ENCODE results near the gene GTF2A2.

Gene GTF2A2

DNA sequence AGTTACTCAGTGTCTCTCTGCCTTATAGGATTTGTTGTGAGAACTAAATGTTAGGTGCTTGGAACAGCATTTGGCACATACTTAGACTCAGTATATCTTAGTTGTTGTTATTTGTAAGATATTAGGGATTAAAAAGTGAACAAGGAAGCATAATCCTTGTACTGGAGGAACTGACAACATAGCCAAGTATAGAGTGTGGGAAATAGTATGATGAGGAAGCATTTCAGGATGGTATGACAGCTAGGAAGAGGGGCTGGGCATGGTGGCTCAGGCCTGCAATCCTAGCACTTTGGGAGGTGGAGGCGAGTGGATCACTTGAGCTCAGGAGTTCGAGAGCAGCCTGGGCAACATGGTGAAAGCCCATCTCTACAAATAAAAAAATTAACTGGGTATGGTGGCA, 62.3 kb downstream of the GTF2A2 start:
- TF ChIP-seq, protein P1, sequence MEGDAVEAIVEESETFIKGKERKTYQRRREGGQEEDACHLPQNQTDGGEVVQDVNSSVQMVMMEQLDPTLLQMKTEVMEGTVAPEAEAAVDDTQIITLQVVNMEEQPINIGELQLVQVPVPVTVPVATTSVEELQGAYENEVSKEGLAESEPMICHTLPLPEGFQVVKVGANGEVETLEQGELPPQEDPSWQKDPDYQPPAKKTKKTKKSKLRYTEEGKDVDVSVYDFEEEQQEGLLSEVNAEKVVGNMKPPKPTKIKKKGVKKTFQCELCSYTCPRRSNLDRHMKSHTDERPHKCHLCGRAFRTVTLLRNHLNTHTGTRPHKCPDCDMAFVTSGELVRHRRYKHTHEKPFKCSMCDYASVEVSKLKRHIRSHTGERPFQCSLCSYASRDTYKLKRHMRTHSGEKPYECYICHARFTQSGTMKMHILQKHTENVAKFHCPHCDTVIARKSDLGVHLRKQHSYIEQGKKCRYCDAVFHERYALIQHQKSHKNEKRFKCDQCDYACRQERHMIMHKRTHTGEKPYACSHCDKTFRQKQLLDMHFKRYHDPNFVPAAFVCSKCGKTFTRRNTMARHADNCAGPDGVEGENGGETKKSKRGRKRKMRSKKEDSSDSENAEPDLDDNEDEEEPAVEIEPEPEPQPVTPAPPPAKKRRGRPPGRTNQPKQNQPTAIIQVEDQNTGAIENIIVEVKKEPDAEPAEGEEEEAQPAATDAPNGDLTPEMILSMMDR (IDR thresholded peaks at IDR 0.05; ENCODE audit: extremely low read depth, insufficient read depth, missing control alignments): no peak
- in situ Hi-C loops (cut with MboI; ENCODE audit: low pct_unique_long_range_greater_than_20kb, low sequenced_read_pairs, unreplicated experiment): no loop called here
- no peak for DNase-seq (ENCODE audit: low spot score)

DNA sequence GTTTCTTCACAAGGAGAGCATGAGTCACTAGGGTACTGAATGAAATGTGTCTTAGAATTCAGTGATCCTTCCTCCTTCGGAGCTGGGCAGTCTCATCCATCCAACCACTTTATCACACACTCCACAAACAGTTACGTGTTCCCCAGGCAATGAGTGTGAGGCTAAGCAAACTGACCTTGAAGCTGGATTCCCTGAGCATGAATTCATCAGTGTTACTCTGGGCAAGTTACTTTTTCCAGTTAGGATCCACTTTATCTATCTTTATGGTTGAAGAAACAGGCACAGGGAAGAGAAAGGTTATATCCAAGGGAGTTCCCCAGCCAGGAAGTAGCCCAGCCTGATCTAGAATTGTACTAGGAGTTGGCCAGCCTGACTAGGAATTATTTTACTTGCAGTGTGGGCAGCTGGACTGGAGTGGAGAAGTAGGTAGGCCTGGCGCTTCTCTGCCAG, 62.8 kb downstream of the GTF2A2 start:
- in situ Hi-C loops (cut with MboI; ENCODE audit: low pct_unique_long_range_greater_than_20kb, low sequenced_read_pairs, unreplicated experiment): no loop called here
- TF ChIP-seq, protein P1 (IDR thresholded peaks at IDR 0.05; ENCODE audit: extremely low read depth, insufficient read depth, missing control alignments): no peak
- no peak for DNase-seq (ENCODE audit: low spot score)

DNA sequence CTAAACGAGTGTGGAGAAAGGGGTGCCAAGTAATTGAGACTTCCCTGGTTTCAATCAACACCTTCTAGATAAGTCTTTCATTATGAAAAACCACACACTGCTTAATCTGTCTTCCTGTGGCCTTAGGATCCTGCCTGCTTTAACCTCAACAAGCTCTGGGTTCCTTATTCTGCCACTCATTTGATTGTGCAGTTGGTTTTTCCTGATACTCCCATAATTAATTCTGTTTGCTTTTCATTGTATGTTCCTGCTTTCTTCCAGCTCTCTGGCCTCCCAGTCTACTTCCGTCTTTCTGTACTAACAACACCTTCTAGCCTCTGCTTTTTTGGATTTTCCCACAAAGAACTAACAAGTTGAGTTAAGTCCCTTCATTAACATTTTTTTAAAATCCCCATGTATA, 66.0 kb downstream of the GTF2A2 start:
- DNase-seq (ENCODE audit: low spot score): no peak
- TF ChIP-seq, protein P1 (IDR thresholded peaks at IDR 0.05; ENCODE audit: extremely low read depth, insufficient read depth, missing control alignments): no peak
- in situ Hi-C loops (cut with MboI; ENCODE audit: low pct_unique_long_range_greater_than_20kb, low sequenced_read_pairs, unreplicated experiment): no loop called here

DNA sequence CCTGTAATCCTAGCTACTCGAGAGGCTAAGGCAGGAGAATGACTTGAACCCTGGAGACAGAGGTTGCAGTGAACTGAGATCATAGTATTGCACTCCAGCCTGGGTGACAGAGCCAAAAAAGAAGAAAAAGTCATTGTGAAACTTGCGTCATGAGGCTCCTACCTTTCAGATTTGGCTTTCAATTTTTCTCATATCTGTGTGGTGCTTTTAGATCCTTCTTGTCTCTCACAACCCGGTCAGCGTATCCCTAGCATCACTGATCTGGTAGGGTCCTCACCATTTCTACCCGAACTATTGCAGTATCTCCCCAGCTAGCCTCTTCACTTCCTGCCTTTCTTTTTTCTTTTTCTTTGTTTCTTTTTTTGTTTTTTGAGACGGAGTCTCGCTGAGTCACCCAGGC, 67.3 kb downstream of the GTF2A2 start:
- in situ Hi-C loops (cut with MboI; ENCODE audit: low pct_unique_long_range_greater_than_20kb, low sequenced_read_pairs, unreplicated experiment): no loop called here
- TF ChIP-seq, protein P1 (IDR thresholded peaks at IDR 0.05; ENCODE audit: extremely low read depth, insufficient read depth, missing control alignments): no peak
- DNase-seq (ENCODE audit: low spot score): peak; percentile 50

Measured in GM13977 (cell line).